ENCODE measurements around the gene BBS1.
"Not testable (repeated sequence)": the region's sequence is repeated elsewhere in the genome, so short reads cannot be mapped to it uniquely, and the experiment has no call there.

Gene BBS1

GRCh38 chr11:66523611-66524010 lies 13.2 kb downstream of the BBS1 start:
- Mint-ChIP-seq H3K9me3 (no peaks in the 10 kb centered on the region), H3K4me1 (ENCODE audit: low read depth in 2 of 2) (no peaks in the 10 kb centered on the region), H3K27me3 (no peaks in the 10 kb centered on the region), H3K36me3 (ENCODE audit: insufficient read depth) (peaks cover 28% of the 10 kb centered on the region), H3K4me3 (no peak overlapping the region), H3K27ac (no peak overlapping the region)
- ATAC-seq (replicated peaks) (no peak), DNase-seq (no peak)

DNA sequence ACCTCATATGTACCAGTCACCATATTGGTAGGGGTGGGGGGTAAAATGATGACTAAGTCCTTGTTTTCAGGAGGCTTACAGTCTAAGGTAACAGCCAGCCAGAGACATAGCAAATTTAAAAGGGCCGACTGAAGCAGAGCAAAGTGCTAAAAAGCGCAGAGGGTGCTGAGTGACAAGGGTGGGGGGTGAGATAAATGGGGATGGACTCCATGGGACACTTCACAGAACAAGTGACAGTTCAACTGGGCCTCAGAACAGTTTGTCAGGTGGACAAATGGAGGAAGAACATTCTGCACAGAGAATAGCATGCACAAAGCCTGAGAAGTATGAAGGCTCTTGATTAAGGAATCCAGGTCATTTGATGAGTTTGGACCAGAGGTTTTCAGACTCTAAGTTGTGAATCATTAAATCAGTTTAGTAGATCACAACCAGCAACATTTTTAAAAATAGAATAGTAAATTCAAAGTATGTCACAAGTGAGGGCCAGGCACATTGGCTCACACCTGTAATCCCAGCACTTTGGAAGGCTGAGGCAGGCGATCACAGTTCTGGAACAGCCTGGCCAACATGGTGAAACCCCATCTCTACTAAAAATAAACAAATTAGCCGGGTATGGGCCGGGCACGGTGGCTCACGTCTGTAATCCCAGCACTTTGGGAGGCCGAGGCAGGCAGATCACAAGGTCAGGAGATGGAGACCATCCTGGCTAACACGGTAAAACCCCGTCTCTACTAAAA lies 14.0 kb downstream of the BBS1 start:
- no peak overlapping the region for H3K27ac Mint-ChIP-seq
- peaks cover 26% of the 10 kb centered on the region for H3K36me3 Mint-ChIP-seq (ENCODE audit: insufficient read depth)
- no peaks in the 10 kb centered on the region for H3K27me3 Mint-ChIP-seq
- no peak overlapping the region for H3K4me3 Mint-ChIP-seq
- ATAC-seq (replicated peaks) (no peak), DNase-seq (no peak)
- no peaks in the 10 kb centered on the region for H3K9me3 Mint-ChIP-seq
- peaks cover 0 to 3% of the 10 kb centered on the region in 2 donors for H3K4me1 Mint-ChIP-seq (ENCODE audit: low read depth in 2 of 2)

DNA sequence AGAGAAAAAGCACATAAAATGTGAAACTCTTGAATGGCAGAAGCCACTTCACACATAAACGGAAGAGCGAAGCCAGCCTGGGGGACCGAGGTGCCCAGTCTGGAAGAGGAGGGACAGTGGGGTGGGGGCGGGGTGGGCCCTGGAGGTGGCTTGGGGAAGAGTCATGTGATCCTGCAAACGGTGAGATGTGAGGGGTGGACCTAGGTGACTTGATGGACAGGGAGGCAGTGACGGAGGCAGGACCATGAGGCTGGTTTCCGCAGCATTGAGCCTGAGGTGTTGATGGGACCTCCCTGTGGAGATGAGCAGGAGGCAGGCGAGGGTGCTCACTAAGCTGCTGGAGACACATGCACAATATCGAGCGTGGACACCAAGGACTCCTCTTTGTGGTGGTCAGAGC lies 18.6 kb downstream of the BBS1 start:
- Mint-ChIP-seq H3K4me3 (no peak overlapping the region), H3K9me3 (no peaks in the 10 kb centered on the region), H3K27ac (no peak overlapping the region), H3K27me3 (no peaks in the 10 kb centered on the region), H3K36me3 (ENCODE audit: insufficient read depth) (peaks cover 22% of the 10 kb centered on the region), H3K4me1 (ENCODE audit: low read depth in 2 of 2) (peaks cover 14% of the 10 kb centered on the region in 2 donors)
- DNase-seq (no peak), ATAC-seq (replicated peaks) (no peak)

DNA sequence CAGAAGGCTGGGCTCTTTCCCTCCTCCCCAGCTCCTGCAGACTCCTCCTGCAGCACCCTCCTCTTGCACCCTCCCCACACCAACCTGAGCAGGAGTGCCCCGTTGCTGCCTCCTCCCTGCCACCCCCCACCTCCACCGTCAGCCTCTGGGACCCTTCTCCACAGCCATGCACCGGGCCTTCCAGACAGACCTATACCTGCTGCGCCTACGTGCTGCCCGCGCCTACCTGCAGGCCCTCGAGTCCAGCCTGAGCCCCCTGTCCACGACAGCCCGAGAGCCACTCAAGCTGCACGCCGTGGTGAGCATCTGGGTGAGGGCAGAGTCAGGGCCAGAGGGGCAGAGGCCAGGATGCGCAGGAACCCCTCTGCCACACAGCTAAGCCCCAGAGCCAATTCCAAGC lies 19.2 kb downstream of the BBS1 start:
- H3K36me3 Mint-ChIP-seq (ENCODE audit: insufficient read depth), result peaks cover 23% of the 10 kb centered on the region
- H3K4me1 Mint-ChIP-seq (ENCODE audit: low read depth in 2 of 2), result peaks cover 14% of the 10 kb centered on the region in 2 donors
- ATAC-seq (replicated peaks) (no peak), DNase-seq (no peak)
- peak overlapping the region in 1 of 2 donors; percentile 6 for H3K27ac Mint-ChIP-seq
- H3K4me3 Mint-ChIP-seq, result no peak overlapping the region
- H3K27me3 Mint-ChIP-seq, result no peaks in the 10 kb centered on the region
- no peaks in the 10 kb centered on the region for H3K9me3 Mint-ChIP-seq

- H3K9me3 Mint-ChIP-seq, result no peaks in the 10 kb centered on the region
- H3K4me1 Mint-ChIP-seq (ENCODE audit: low read depth in 2 of 2), result peaks cover 16 to 23% of the 10 kb centered on the region in 2 donors
- DNase-seq, result no peak
- H3K27ac Mint-ChIP-seq, result peak overlapping the region; percentile 10 to 78
- H3K36me3 Mint-ChIP-seq (ENCODE audit: insufficient read depth), result peaks cover 28% of the 10 kb centered on the region
- no peaks in the 10 kb centered on the region for H3K27me3 Mint-ChIP-seq
- H3K4me3 Mint-ChIP-seq, result no peak overlapping the region
- no peak for ATAC-seq (replicated peaks)
Measured at GRCh38 chr11:66530927-66531709, 20.7 kb downstream of the BBS1 start.

DNA sequence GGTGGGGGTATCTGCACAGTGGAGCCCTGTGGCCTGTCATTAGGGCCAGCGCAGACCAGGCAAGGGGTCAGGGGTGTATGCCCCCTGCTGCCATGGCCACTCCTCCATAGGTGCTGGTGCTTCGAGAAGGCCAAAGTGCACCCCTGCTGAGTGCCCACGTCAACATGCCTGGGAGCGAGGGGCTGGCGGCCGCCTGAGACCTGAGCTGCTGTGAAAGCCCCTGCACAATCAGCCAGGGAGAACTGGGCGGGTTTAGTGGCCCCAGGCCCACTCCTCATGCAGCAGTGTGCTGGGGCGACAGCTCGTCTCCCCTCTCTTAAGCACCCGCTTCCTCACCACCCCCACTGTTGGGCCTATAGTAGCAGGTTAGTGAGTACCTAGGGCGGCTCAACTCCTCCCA lies 21.4 kb downstream of the BBS1 start:
- H3K9me3 Mint-ChIP-seq, result no peaks in the 10 kb centered on the region
- H3K4me1 Mint-ChIP-seq (ENCODE audit: low read depth in 2 of 2), result peaks cover 16 to 23% of the 10 kb centered on the region in 2 donors
- H3K4me3 Mint-ChIP-seq, result no peak overlapping the region
- H3K36me3 Mint-ChIP-seq (ENCODE audit: insufficient read depth), result peaks cover 30% of the 10 kb centered on the region
- no peak for ATAC-seq (replicated peaks)
- no peaks in the 10 kb centered on the region for H3K27me3 Mint-ChIP-seq
- no peak for DNase-seq
- peak overlapping the region in 1 of 2 donors; percentile 75 for H3K27ac Mint-ChIP-seq

DNA sequence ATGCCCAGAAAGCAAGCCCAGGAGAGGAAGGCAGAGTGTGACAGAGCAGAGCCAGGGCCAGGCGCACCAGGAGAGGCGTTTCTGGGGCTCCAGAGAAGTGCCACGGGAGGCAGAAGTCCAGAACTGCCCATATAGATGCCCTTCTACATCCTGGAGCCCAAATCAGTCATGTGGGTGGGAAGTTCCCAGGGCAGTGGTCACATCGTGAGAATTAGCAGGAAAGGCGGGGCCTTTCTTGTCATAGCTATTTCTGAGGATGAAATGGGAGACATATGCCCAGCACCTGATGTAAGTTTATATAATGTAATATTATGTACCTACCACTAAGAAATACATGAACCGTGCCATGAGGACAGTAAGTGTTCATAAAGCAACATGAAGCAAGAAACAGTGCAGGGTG lies 22.3 kb downstream of the BBS1 start:
- no peak overlapping the region for H3K4me3 Mint-ChIP-seq
- H3K27me3 Mint-ChIP-seq, result no peaks in the 10 kb centered on the region
- no peaks in the 10 kb centered on the region for H3K9me3 Mint-ChIP-seq
- peaks cover 36% of the 10 kb centered on the region for H3K36me3 Mint-ChIP-seq (ENCODE audit: insufficient read depth)
- no peak for DNase-seq
- peak overlapping the region; percentile 75 to 89 for H3K27ac Mint-ChIP-seq
- H3K4me1 Mint-ChIP-seq (ENCODE audit: low read depth in 2 of 2), result peaks cover 16 to 23% of the 10 kb centered on the region in 2 donors
- no peak for ATAC-seq (replicated peaks)

GRCh38 chr11:66539170-66539869 lies 28.9 kb downstream of the BBS1 start:
- Mint-ChIP-seq H3K27ac (peak overlapping the region in 1 of 2 donors; percentile 38), H3K4me1 (ENCODE audit: low read depth in 2 of 2) (peaks cover 29 to 36% of the 10 kb centered on the region in 2 donors), H3K9me3 (no peaks in the 10 kb centered on the region), H3K4me3 (no peak overlapping the region), H3K27me3 (no peaks in the 10 kb centered on the region), H3K36me3 (ENCODE audit: insufficient read depth) (peaks cover 44% of the 10 kb centered on the region)
- ATAC-seq (replicated peaks) (no peak), DNase-seq (no peak)

GRCh38 chr11:66539870-66540213 lies 29.4 kb downstream of the BBS1 start:
- ATAC-seq (replicated peaks) (no peak), DNase-seq (no peak)
- H3K4me3 Mint-ChIP-seq, result no peak overlapping the region
- no peaks in the 10 kb centered on the region for H3K27me3 Mint-ChIP-seq
- no peaks in the 10 kb centered on the region for H3K9me3 Mint-ChIP-seq
- peaks cover 31 to 38% of the 10 kb centered on the region in 2 donors for H3K4me1 Mint-ChIP-seq (ENCODE audit: low read depth in 2 of 2)
- H3K36me3 Mint-ChIP-seq (ENCODE audit: insufficient read depth), result peaks cover 40% of the 10 kb centered on the region
- no peak overlapping the region for H3K27ac Mint-ChIP-seq

GRCh38 chr11:66540598-66540997 lies 30.2 kb downstream of the BBS1 start:
- H3K36me3 Mint-ChIP-seq (ENCODE audit: insufficient read depth), result peaks cover 36% of the 10 kb centered on the region
- H3K27ac Mint-ChIP-seq, result peak overlapping the region; percentile 80 to 86
- DNase-seq; H3K27me3 Mint-ChIP-seq; ATAC-seq (replicated peaks); H3K4me3 Mint-ChIP-seq; H3K9me3 Mint-ChIP-seq: not testable (repeated sequence)
- peaks cover 32 to 38% of the 10 kb centered on the region in 2 donors for H3K4me1 Mint-ChIP-seq (ENCODE audit: low read depth in 2 of 2)

DNA sequence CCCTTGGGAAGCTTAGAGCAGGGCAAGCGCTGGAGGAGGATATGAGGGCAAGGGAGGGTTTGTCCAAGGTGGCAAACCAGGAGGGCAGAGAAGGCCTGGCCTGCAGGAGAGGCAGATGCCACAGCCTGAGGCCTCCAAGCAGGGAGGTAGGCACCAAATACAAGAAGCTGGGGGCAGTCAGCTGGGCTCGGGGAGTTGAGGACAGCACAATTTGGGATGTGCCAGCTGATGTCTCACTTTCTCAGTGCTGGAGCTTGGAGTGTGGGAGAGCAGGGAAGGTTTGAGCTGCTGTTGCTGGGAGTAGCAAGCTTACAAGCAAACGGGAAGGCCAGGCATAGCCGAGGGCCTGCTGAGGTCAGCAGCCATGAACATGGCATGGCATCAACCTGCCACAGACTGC lies 31.5 kb downstream of the BBS1 start:
- peak overlapping the region; percentile 38 to 94 for H3K4me3 Mint-ChIP-seq
- DNase-seq (no peak), ATAC-seq (replicated peaks) (no peak)
- H3K4me1 Mint-ChIP-seq (ENCODE audit: low read depth in 2 of 2), result peaks cover 35 to 40% of the 10 kb centered on the region in 2 donors
- H3K9me3 Mint-ChIP-seq, result no peaks in the 10 kb centered on the region
- H3K36me3 Mint-ChIP-seq (ENCODE audit: insufficient read depth), result peaks cover 28% of the 10 kb centered on the region
- no peaks in the 10 kb centered on the region for H3K27me3 Mint-ChIP-seq
- peak overlapping the region in 1 of 2 donors; percentile 86 for H3K27ac Mint-ChIP-seq

GRCh38 chr11:66542362-66542761 lies 31.9 kb downstream of the BBS1 start:
- no peak for ATAC-seq (replicated peaks)
- Mint-ChIP-seq H3K4me1 (ENCODE audit: low read depth in 2 of 2) (peaks cover 35 to 40% of the 10 kb centered on the region in 2 donors), H3K9me3 (no peaks in the 10 kb centered on the region), H3K36me3 (ENCODE audit: insufficient read depth) (peaks cover 23% of the 10 kb centered on the region), H3K27me3 (no peaks in the 10 kb centered on the region), H3K4me3 (peak overlapping the region; percentile 38 to 94), H3K27ac (peak overlapping the region; percentile 86 to 93)
- no peak for DNase-seq

DNA sequence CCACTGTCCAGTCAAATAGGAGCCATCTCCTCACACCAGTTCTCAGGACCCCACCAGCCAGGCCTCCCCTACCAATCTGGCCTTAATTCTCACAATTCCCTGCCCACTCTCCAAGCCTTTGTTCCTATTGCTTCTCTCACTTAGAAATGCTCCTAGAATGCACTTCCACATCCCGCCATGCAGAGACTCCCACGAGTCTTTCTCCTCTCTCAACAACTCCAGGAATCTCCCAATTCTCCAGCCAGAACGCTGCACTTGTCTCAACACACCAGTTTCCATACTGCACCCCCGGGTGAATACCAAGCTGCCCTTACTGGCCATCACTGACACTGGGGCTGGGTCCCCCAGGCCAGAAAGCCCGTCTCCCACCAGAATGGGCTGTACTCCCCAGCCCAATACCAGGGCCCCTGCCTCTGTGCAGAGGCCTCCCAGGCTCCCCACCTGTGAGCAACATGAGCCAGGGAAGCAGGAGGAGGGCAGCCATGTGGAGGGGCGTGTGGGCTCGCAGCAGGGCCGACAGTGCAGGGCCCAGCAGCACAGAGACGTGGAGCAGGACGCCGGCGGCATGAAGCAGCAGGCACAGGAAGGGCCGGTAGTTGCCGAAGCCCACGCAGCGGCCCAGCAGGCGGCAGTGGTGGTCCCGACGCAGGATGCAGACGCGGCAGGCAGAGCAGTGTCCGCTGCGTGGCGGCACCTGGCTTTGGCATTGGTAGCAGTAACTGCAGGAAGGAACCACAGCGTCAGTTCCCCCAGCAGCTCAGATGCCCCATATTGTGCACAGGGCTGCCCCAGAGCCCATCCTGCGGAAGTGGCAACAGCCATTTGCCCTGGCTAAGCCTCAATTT lies 33.0 kb downstream of the BBS1 start:
- H3K9me3 Mint-ChIP-seq, result no peaks in the 10 kb centered on the region
- peak; percentile 78 for ATAC-seq (replicated peaks)
- H3K4me1 Mint-ChIP-seq (ENCODE audit: low read depth in 2 of 2), result peaks cover 35 to 40% of the 10 kb centered on the region in 2 donors
- H3K27me3 Mint-ChIP-seq, result no peaks in the 10 kb centered on the region
- H3K4me3 Mint-ChIP-seq, result peak overlapping the region; percentile 89 to 94
- peak overlapping the region; percentile 86 to 93 for H3K27ac Mint-ChIP-seq
- peak; percentile 68 to 75 (median 73) for DNase-seq
- peaks cover 17% of the 10 kb centered on the region for H3K36me3 Mint-ChIP-seq (ENCODE audit: insufficient read depth)

Data from effector memory CD8-positive, alpha-beta T cell (primary cell).